ENCODE measurements around the gene CALD1.

- no peak for TF ChIP-seq CTCF (conservative IDR thresholded peaks at IDR 0.05; ENCODE audit: low read length)
- no peak for TF ChIP-seq EZH2phosphoT487 (IDR thresholded peaks at IDR 0.05; ENCODE audit: borderline replicate concordance)
Observed at GRCh38 chr7:134851141-134851540, 71.7 kb downstream of the CALD1 start.

Data from Loucy (cell line).